HG02798 (cell line): ENCODE measurements around the gene FAHD2B.
"Not testable (repeated sequence)": the region's sequence is repeated elsewhere in the genome, so short reads cannot be mapped to it uniquely, and the experiment has no call there.

Experiments used
- ATAC-seq: cut with Tn5 transposase; IDR thresholded peaks from one replicate; pipeline ENCODE4 v1.9.1; 2021; ENCODE audit warnings: mild to moderate bottlenecking; ENCODE audit not compliant: unreplicated experiment, poor library complexity

The FAHD2B gene

DNA sequence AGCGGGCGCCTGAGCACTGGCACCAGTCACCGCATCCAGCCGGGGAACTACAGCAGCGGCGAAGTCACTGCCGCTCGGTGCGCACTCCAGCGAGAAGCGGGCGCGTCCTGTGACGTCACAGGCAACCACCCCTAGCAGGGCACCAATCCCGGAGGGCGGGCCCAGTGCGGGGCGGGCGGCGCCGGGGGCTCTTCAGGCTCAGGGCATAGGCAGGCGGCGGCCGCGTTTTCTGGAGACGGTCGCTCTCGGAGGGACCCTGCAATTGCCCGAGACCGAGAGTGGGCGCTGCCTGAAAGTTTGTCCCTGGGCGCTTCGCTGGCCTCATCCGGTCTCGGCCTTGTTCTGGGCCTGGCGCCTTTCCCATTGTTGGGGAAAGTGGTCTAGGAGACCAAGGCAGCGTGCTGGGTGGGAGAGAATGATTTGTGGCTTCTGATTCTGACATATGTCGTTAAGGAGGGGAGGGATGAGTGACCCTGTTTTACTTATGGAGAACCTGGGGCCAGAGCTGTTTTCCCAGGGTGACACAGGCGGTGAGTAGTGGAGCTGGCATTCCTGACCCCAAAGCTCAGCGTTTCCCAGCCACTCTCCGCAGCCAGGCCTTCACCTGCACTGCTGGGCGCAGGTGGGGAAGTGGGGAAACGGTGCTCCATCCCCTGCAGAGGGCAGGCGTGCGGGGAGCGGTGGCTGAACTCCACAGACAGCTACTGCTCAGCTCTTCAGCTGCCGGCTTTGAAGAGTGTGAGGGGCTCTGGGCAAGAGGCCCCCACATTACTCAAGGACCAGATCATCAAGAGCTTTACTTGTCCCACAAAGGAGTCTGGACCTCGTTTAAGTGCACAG is at the start of gene FAHD2B:
Gene FAHD2B (minus strand): TSS at position 111 of the 840 bp plus-strand sequence. CDS start 3,176 bp downstream, outside the sequence.
- peak; percentile 94 for ATAC-seq

GRCh38 chr2:97144016-97144415 is 49.3 kb upstream of the FAHD2B start:
- not testable (repeated sequence) for ATAC-seq

- ATAC-seq, result not testable (repeated sequence)
Observed at GRCh38 chr2:97129090-97129489, 34.4 kb upstream of the FAHD2B start.

- ATAC-seq, result not testable (repeated sequence)
Observed at GRCh38 chr2:97113882-97114255, 19.2 kb upstream of the FAHD2B start.

- ATAC-seq, result peak; percentile 95
Observed at GRCh38 chr2:97113050-97113881, 18.6 kb upstream of the FAHD2B start, which contains the start of gene ANKRD36. TSS of gene ANKRD36 (plus strand) at chr2:97113153. CDS start at chr2:97113740, 587 bp downstream.

GRCh38 chr2:97112320-97113049 is 17.8 kb upstream of the FAHD2B start:
- peak; percentile 65 for ATAC-seq

- ATAC-seq, result not testable (repeated sequence)
Observed at GRCh38 chr2:97111246-97111645, 16.6 kb upstream of the FAHD2B start.

GRCh38 chr2:97106878-97107277 is 12.2 kb upstream of the FAHD2B start:
- ATAC-seq, result not testable (repeated sequence)

GRCh38 chr2:97098786-97099372 is 4.2 kb upstream of the FAHD2B start:
- not testable (repeated sequence) for ATAC-seq

DNA sequence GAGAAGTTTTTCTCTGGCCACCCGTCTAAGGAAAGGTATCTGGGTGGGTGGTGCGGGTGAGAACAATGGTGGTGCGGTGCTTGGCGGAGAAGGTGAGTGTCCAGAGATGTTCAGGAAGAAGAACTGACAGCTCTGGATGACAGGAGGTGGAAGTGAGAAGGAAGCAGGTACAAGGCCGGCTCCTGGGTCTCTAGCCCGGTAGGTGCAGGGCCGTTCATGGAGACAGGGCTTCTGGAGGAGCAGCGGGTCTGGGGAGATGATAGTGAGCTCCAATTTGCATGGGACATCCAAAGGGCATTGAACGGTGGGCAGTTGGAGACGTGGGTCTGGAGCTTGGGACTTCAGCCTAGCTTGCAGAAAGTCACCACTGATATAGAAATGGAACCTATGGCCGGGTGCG is 979 bp upstream of the FAHD2B start:
- no peak for ATAC-seq

DNA sequence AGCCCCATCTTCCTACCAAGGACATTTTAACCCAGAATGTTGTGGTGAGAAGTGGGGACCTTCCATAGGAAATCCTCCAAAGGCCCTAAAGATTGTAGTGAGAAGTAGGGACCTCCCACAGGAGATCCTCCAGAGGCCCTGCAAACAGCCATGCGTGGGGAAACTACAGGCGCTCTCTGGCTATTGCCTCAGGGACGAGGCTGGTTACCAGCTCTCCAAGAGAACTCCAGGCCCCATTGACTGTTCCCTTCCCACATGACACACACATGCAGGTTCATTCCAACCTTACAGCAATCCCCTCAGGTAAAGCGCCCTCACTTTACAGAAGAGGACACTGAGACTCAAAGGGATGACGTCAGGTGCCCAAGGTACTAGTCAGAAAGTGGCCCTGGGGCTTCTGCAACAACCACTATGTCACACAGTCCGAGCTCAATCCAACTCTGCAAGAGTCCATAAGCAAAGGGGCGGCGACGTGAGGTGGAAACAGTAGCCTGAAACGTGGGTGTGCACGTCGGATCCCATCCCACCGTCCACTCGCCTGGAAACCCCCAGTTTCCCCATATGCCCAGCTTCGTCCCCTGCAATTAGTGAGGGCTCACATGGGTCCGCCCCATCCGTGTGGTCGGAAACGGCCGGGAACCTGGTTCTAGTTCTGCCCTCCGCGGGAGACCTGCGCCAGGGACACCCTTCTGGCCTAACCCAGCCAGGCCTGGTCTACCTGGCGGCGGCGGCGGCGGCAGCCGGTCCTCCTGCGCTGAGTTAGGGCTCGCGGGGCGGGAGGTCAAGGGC is 505 bp downstream of the FAHD2B start:
- not testable (repeated sequence) for ATAC-seq

- not testable (repeated sequence) for ATAC-seq
Observed at GRCh38 chr2:97092946-97093345, 1.7 kb downstream of the FAHD2B start.

- ATAC-seq, result not testable (repeated sequence)
Observed at GRCh38 chr2:97088706-97089105, 6.0 kb downstream of the FAHD2B start.

DNA sequence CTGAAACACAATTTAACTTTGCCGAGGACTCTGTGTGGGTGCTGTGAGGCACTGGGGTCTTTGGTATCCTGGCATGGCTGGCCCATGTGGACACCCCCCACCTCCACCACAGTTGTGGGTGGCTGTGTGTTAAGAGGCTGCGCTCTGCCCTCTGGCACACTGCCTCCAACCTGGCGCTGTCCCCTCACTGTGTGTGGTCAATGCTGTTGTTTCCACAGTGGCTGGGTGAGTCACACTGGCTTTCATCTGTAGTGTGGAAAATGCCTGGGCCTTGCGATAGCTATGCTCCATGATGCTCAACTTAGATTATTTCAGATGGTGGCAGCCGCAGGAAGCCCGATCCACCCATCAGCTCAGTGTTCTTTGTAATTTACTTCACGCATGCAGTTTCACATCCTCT is 9.6 kb downstream of the FAHD2B start:
- not testable (repeated sequence) for ATAC-seq

DNA sequence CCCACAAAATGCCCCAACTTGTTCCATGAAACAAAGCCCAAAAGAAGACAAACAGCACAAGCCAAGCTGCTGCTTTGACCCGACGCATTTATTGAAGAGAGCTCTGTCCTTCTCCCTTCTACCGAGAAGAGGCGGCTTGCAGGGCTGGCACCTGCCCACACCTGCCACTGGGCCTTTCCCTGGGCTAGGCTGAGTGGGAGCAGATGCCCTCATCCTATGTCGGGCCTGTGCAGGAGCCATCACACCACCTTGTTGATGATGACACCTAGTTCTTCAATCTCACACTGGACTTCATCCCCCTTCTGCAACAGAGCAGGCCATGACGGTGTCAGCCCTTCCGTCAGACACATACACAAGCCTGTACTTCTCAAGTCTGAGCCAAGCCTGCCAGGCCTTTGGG is 11.2 kb downstream of the FAHD2B start:
- ATAC-seq, result not testable (repeated sequence)

- ATAC-seq, result not testable (repeated sequence)
Observed at GRCh38 chr2:97082206-97082605, 12.5 kb downstream of the FAHD2B start.

- not testable (repeated sequence) for ATAC-seq
Observed at GRCh38 chr2:97080855-97081254, 13.8 kb downstream of the FAHD2B start.

DNA sequence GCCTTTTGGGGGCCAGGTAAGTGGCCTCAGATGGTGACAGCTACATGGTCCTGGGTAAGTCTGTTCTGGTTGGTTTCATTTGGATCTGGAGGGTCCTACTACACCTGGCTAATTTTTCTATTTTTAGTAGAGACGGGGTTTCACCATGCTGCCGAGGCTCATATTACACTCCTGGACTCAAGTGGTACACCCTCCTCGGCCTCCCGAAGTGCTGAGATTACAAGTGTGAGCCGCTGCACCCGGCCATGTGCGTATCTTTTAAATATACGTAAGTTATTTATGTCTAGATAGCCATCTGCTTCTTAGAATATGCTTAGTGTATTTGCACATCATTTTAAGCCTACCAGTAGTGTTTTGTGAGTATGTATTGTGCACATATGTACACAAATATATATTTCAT is 17.5 kb downstream of the FAHD2B start:
- not testable (repeated sequence) for ATAC-seq

DNA sequence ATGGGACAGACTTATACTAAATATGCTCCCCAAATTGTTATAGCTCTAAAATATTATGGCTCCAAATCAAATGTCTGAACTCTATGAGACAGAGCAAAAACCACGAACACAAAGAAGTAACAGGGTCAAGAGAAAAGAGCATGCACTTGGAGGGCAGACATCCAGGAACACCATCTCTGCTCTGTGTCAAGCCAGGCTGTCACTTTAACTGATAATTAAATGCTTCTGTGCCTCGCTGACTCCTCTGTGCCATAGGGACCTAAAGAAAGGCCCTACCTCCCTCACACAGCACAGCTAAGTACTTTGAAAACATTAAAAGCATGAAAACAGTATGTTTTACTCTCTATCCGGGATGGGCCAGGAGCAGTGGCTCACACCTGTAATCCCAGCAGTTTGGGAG is 23.8 kb downstream of the FAHD2B start:
- not testable (repeated sequence) for ATAC-seq
